K562 (cell line): ENCODE results near the gene SPATS2.

ENCODE experiments used
- CEBPB ChIP-seq: fragments of 450-650 bp; IDR thresholded peaks from 2 replicates; pipeline ENCODE4 v1.6.1; 2016; ENCODE audit warnings: missing genetic modification characterization, missing compliant biosample characterization
- DPF2 ChIP-seq: fragments of 450-650 bp; IDR thresholded peaks from 2 replicates; pipeline ENCODE4 v1.6.1; 2016
- FIP1L1 ChIP-seq: fragments of 200-400 bp; formaldehyde crosslinking; IDR thresholded peaks from 2 replicates; pipeline ENCODE4 v1.6.1; 2018; ENCODE audit warnings: mild to moderate bottlenecking, low read depth, low read length; ENCODE audit not compliant: poor library complexity, severe bottlenecking
- HDAC1 ChIP-seq, 2 experiments: fragments of 450-650 bp; IDR thresholded peaks; 2 replicates each; pipeline ENCODE4 v1.6.1; 2016 to 2017; ENCODE audit warnings: inconsistent platforms in 1 of 2, mild to moderate bottlenecking in 1 of 2, moderate library complexity in 1 of 2
- HNRNPL ChIP-seq: fragments of 200-400 bp; formaldehyde crosslinking; IDR thresholded peaks from 2 replicates; pipeline ENCODE4 v1.6.1; 2017; ENCODE audit warnings: low read depth, mild to moderate bottlenecking, low read length
- LEF1 ChIP-seq: fragments of 450-650 bp; IDR thresholded peaks from 2 replicates; pipeline ENCODE4 v1.6.1; 2016; ENCODE audit warnings: mild to moderate bottlenecking
- POLR2A ChIP-seq: fragments of 450-650 bp; conservative IDR thresholded peaks from 2 replicates; pipeline ENCODE4 v1.6.1; 2016
- SMARCA5 ChIP-seq: fragments of 450-650 bp; IDR thresholded peaks from 2 replicates; pipeline ENCODE4 v1.6.1; 2016
- ZNF41 ChIP-seq: fragments of 250-450 bp; sonication (Bioruptor Pico); conservative IDR thresholded peaks from 2 replicates; pipeline ENCODE4 v1.4.0; 2020; ENCODE audit warnings: mild to moderate bottlenecking
- TF ChIP-seq, protein P1 (sequence below), 3 experiments: IDR thresholded peaks in 2 of 3; conservative IDR thresholded peaks in 1 of 3; 2 replicates each; pipeline ENCODE4 v1.5.1; 2011 to 2012; ENCODE audit warnings: low read length in 3 of 3, mild to moderate bottlenecking in 3 of 3, control low read depth in 2 of 3, improper control_type of control experiment in 1 of 3, inconsistent platforms in 1 of 3, low read depth in 1 of 3, mixed read lengths in 1 of 3, moderate library complexity in 1 of 3; ENCODE audit not compliant: insufficient read depth in 2 of 3
- TF ChIP-seq, protein P2 (sequence below): sonication (generic); formaldehyde crosslinking; IDR thresholded peaks from 2 replicates; pipeline ENCODE4 v1.9.0; 2022; ENCODE audit warnings: mild to moderate bottlenecking, missing genetic modification reagents
- TF ChIP-seq, protein P3 (sequence below), 3 experiments: fragments of 200-800 bp in 1 of 3; fragments of 250-450 bp in 1 of 3; fragments of 450-650 bp in 1 of 3; sonication (Bioruptor Pico) in 1 of 3; sonication (Bioruptor generic) in 1 of 3; formaldehyde crosslinking in 1 of 3; IDR thresholded peaks; 2 replicates each; pipeline versions ENCODE4 v1.6.1 to v1.8.0; 2016 to 2022; ENCODE audit warnings: mild to moderate bottlenecking in 2 of 3, missing genetic modification characterization in 2 of 3, missing compliant biosample characterization in 1 of 3, moderate library complexity in 1 of 3

DNA sequence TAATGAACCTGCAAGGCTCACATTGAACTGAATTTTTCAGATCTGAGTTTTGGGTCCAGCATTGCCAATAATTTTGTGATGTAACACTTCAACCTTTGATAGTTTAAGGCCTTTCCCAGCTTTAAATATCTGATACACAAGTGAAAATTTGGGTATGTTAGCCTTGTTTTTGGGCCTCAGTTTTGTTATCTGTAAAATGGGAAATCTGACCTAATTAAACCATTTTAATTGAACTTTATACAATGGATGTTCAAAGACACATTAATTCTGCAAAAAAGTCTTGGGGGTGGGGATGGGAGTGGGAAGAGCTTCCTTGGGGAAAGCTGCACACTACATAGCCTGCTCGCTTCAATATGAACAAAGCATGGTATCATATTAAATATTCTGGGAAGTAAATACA is 5.2 kb upstream of the SPATS2 start:
- no peak for TF ChIP-seq FIP1L1
- no peak for TF ChIP-seq HNRNPL
- TF ChIP-seq CEBPB = no peak
- no peak for TF ChIP-seq POLR2A
- no peak for TF ChIP-seq DPF2
- TF ChIP-seq, protein P1, sequence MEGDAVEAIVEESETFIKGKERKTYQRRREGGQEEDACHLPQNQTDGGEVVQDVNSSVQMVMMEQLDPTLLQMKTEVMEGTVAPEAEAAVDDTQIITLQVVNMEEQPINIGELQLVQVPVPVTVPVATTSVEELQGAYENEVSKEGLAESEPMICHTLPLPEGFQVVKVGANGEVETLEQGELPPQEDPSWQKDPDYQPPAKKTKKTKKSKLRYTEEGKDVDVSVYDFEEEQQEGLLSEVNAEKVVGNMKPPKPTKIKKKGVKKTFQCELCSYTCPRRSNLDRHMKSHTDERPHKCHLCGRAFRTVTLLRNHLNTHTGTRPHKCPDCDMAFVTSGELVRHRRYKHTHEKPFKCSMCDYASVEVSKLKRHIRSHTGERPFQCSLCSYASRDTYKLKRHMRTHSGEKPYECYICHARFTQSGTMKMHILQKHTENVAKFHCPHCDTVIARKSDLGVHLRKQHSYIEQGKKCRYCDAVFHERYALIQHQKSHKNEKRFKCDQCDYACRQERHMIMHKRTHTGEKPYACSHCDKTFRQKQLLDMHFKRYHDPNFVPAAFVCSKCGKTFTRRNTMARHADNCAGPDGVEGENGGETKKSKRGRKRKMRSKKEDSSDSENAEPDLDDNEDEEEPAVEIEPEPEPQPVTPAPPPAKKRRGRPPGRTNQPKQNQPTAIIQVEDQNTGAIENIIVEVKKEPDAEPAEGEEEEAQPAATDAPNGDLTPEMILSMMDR (IDR thresholded peaks at IDR 0.05 in 2 of 3, conservative IDR thresholded peaks at IDR 0.05 in 1 of 3; ENCODE audit: insufficient read depth in 2 of 3, low read depth in 1 of 3, low read length in 3 of 3) = no peak
- TF ChIP-seq HDAC1 (IDR thresholded peaks at IDR 0.05) = no peak
- TF ChIP-seq, protein P2, sequence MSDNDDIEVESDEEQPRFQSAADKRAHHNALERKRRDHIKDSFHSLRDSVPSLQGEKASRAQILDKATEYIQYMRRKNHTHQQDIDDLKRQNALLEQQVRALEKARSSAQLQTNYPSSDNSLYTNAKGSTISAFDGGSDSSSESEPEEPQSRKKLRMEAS = no peak
- TF ChIP-seq LEF1 = no peak
- no peak for TF ChIP-seq SMARCA5
- TF ChIP-seq, protein P3, sequence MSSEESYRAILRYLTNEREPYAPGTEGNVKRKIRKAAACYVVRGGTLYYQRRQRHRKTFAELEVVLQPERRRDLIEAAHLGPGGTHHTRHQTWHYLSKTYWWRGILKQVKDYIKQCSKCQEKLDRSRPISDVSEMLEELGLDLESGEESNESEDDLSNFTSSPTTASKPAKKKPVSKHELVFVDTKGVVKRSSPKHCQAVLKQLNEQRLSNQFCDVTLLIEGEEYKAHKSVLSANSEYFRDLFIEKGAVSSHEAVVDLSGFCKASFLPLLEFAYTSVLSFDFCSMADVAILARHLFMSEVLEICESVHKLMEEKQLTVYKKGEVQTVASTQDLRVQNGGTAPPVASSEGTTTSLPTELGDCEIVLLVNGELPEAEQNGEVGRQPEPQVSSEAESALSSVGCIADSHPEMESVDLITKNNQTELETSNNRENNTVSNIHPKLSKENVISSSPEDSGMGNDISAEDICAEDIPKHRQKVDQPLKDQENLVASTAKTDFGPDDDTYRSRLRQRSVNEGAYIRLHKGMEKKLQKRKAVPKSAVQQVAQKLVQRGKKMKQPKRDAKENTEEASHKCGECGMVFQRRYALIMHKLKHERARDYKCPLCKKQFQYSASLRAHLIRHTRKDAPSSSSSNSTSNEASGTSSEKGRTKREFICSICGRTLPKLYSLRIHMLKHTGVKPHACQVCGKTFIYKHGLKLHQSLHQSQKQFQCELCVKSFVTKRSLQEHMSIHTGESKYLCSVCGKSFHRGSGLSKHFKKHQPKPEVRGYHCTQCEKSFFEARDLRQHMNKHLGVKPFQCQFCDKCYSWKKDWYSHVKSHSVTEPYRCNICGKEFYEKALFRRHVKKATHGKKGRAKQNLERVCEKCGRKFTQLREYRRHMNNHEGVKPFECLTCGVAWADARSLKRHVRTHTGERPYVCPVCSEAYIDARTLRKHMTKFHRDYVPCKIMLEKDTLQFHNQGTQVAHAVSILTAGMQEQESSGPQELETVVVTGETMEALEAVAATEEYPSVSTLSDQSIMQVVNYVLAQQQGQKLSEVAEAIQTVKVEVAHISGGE (CRISPR knock-in tag; IDR thresholded peaks at IDR 0.05) = no peak
- no peak for TF ChIP-seq ZNF41
